DMS79 treated with DMSO at 0.1 percent for 48 hours (cell line): Measurements from ENCODE around the gene CRYGN.

Experiments
- DNase-seq: peaks from one replicate; lab custom pipeline; 2025; lab: John Stamatoyannopoulos, UW

CRYGN gene

DNA sequence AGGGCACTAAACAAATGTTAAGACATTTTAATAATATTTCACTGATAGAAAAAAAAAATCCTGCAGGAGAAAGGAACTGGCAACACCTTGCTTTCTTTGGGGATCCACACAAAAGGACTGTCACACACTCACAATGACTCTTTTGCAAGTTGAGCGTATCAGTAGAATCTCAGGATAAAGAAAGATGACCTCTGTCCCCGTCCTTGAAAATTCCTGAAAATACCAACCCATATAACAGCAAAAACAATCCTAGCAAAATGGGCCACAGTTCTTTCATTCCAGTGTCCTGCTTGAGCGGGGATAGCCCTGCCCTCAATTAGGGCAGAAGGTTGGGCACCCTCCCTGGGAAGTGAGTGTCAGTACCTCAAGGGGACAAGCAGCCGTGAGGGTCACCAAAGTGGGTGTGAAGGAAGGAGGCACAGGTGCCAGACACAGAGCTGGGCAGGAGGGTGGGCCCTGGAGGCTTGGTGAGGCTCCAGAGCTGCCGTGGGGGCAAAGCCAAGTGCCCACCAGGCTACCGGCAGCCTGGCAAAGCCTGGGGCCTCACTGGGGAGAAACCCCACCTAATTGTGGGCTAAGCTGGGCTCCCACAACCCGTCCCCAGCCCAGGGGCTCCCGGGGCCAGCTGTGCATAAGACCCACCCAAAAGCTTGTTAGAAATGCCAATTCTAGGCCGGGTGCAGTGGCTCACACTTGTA, 32.9 kb downstream of the CRYGN start:
- no peak for DNase-seq

GRCh38 chr7:151406051-151406875, 33.7 kb downstream of the CRYGN start:
- DNase-seq: no peak

DNA sequence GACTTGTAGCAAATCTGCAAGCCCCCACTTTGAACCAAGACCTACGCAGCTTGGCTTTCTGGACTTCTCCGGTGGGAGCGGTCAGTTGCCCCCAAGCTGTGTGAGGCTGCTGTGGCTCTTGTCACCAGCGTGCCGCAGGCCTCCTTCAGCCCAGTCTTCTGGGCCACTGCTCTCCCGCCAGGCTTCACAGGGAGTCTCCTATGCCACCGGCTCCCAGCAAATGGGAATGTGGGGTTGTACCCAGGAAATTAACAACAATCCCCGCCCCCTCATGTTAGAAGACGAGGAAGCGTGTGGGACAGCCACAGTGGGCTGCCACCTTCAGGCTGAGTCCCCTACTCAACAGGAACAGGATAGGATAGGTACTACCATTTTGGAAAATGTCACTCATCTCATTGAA, 34.4 kb downstream of the CRYGN start:
- DNase-seq: no peak

DNA sequence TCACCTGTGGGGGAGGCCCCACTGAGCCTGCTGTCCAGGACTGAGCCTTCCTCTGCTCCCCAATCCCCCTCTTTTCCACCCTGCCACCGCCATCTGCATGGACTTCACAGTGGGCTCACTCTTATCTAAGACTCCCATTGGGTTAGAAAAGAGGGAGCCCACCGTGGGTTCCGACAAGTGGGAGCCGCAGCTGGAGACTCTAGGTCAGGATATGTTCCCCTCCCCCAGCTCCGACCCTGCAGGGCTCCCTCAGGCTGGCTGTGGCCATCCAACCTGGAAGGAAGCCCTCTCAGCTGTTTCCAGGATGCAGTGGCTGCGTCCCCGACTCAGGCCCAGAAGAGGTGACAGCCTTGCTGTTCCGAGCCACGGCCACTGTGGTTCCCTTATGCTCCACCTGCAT, 34.9 kb downstream of the CRYGN start:
- no peak for DNase-seq

GRCh38 chr7:151404216-151405011, 35.5 kb downstream of the CRYGN start:
- DNase-seq: no peak

GRCh38 chr7:151403764-151404163, 36.2 kb downstream of the CRYGN start:
- no peak for DNase-seq

- no peak for DNase-seq
Observed at GRCh38 chr7:151402029-151402835, 37.7 kb downstream of the CRYGN start.

- no peak for DNase-seq
Observed at GRCh38 chr7:151400626-151401315, 39.2 kb downstream of the CRYGN start.

GRCh38 chr7:151399906-151400305, 40.0 kb downstream of the CRYGN start:
- DNase-seq: no peak

DNA sequence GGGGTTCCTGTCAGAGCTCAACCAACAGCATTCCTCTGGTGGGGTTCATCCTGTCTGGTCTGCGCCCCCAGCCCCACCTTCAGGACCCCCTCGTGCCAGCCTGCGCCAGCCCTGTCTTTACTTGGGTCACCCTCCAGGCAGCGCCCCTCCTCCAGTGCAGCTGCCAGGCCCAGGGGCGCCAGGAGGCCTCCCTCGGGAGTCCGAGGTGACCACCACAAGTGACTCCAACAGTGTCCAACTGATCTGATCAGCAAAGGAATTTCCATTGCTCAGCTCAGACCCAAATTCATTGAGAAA, 40.7 kb downstream of the CRYGN start:
- DNase-seq: no peak

DNA sequence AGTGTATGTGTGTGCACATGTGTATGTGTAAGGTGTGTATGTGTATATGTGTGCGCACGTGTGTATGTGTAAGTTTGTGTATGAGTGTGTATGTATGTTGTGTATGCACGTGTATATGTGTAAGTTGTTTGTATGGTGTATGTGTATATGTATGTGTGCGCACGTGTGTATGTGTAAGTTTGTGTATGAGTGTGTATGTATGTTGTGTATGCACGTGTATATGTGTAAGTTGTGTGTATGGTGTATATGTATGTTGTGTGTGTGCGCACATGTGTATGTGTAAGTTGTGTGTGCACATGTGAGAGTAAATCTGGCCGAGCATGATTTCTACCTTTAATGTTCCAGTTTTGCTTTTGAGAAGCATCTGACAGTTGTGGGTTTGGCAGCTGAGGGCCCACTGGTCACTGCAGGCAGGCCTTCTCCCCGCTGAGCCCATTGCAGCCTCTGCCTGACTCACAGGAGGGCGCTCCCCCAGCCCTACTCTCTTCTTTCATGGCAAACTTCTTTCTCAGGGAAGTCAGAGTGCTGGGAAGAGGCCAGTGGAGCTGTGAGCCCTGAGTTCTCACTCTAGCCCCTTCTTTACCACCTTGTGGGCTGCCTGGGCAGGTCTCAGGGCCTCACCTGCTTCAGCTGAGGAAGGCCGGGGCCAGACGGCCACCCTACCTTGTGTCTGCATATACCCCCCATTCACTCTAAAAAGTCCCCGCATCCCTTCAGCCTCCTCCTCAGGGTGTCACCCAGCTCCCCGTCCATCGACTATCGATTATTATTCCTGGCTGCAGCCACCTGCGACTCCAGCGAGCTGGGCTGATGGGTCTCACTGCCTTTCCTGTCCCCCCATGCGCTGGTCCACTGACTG, 41.3 kb downstream of the CRYGN start:
- no peak for DNase-seq

DNA sequence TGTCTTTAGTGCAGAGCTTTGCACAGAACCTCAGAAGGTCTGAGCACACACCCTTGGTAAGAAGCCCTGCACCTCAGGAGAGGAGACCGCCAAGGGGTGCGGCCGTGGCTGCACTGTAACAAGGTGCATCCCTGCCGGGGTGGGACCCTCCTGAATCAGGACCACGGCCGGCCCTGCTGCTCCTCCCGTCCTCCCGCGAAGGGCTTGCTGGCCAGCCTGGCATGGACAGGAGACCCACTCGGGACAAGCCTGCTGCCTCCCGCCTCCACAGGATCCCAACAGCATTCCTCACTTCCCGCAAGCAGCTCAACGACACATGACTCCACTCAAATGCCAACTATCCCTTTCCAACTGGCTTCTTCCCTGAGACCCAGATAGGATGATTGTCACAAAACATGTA, 42.9 kb downstream of the CRYGN start:
- no peak for DNase-seq

GRCh38 chr7:151396328-151396970, 43.5 kb downstream of the CRYGN start:
- no peak for DNase-seq

DNA sequence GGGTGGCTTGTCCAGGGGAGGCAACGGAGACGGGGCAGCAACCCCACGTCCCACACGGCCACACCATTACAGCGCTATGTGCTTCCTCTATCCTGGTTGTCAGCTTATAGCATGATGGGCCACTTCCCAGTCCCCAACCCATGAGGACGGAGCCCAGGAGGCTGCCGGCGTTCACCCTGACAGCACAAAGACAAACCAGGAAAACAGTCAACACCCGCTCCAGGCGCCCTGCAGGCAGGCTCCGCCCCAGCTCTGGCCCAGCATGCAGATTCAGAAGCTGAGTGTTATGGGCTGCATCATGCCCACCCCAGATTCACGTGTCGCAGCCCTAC, 44.9 kb downstream of the CRYGN start:
- DNase-seq: no peak

DNA sequence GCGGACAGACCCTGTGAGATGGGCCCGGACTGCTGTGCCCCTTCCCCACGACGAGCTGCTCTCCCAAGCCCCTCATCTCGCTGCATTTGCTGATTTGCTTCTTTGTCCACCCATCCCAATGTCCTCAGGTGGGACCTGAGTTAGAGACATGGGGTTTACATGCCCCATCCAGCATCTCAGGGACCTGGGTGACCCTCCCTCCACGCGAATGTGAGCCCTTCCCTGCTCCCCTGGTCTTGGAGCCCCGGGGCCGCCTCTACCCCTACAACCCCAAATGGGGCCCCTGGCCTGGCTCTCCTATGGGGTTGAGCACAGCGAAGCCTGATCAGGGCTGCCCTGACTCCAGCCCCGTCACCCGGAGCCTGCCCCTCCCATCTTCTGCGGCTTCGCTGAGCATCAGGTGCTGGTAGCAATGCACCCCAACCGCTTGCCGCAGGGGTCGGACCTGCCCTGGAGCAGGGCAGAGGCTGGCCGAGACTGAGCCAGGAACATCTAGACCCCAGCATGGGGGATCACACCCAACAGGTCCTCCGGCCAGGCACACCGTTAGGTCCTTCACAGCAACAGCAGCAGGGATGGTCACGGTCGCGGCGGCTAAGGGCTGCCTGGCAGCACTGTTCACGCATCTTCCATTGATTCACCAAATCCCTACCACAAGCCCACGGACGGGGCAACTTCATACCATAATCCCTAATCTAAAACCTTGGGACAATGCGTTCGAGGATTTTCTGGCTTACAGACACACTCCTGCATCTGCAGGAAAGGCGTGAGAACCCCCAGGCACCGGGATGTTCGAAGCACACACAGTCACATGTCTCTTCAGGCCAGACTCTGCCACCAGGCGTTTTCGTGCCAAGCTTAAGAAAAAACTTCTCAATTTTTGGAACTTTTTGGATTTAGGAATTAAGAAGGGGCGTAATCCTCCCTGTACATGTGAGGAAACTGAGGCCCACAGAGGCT, 45.6 kb downstream of the CRYGN start:
- DNase-seq: no peak

DNA sequence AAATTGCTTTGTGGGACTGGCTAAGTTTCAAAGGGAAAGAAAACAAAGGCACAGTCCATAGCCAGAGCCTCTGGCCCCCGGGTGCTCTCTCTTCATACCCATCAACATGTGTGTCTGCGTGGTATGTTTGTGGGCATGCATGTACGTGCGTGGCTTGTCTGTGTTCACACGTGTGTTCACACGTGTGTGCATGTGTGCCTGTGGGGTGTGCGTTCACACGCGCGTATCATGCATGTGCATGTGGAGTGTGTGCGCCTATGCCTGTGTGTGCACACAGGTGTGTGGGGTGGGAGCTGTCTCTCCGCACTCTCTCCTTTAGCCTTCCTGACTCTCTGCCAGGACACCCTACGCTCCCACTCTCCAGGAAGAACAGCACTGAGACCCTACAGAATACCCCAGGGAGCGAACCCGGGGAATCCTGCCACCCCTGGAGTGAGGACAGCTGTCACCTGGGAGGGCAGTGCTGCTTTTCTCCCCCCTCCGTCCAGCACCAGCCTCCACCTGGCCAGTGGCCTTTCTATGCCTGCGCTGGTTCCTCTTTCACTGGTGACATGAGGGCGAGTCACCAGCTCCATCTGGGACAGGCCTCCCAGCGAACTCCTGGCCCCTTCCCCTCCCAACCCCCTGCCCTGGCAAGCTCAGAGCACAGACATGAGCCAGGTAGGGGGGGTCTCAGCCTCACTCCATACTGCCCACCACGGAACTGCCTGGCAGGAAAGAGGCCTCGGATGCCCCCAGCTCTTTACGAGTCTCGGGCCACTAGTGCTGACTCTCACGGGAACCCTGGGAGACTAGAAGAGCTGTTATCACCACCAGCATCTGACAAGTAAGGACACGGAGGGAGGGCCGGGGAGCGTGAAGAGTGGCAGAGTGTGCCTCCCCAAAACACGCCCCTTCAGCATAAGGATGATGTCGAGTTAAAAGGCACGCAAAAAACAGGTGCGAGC, 46.6 kb downstream of the CRYGN start:
- DNase-seq: no peak

DNA sequence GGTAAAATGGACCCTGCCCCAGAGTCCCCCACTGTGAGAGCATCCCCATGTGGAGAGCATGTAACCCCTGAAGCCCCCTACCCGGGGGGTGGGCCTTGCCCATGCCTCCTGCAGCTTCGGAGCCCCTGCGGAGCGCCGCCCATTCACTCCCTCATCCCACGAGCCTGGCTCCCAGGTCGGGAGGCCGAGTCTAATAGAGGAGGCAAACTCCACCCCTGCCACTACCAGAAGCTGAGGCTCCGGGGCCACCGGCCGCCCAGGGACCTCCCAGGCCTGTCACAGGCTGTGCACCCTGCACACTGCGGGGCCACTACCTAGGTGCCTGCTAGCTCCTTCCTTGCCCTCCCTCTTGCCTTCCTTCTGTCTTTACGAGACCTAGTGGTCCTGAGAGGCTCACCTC, 47.5 kb downstream of the CRYGN start:
- no peak for DNase-seq

DNA sequence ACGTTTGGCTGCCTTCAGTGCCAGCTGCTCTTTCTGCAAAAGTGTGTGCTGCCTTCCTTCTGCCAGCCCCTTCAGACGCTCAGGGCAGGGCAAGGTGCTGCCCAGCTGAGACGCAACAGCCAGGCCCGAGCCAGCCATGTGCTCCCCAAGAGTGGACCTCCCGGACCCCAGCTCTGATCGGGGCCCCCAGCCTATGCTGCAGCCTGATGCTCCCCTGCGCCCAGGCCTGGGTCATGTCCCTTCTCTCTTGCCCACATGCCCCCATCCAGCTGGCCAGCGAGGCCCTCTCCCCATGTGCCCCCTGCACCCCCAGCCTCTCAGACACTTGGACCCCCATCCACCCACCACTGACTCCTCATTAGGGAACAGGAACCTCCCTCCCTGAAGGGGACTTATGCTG, 47.9 kb downstream of the CRYGN start:
- no peak for DNase-seq
